ENCODE data around the gene NPC1L1.
A peak's percentile ranks its signal among the peaks of the same experiment; 100 is the strongest.
"Not testable (repeated sequence)": the region's sequence is repeated elsewhere in the genome, so short reads cannot be mapped to it uniquely, and the experiment has no call there.

The NPC1L1 gene

GRCh38 chr7:44534501-44534900, 6.6 kb downstream of the NPC1L1 start:
- peak; percentile 13 to 27 for DNase-seq

GRCh38 chr7:44534087-44534486, 7.0 kb downstream of the NPC1L1 start:
- no peak for DNase-seq

- DNase-seq = no peak
These were observed 7.7 kb downstream of the NPC1L1 start for GRCh38 chr7:44533301-44534055.

GRCh38 chr7:44531421-44532380, 9.4 kb downstream of the NPC1L1 start:
- no peak for DNase-seq

- DNase-seq = no peak
These were observed 10.1 kb downstream of the NPC1L1 start for GRCh38 chr7:44530990-44531389.

GRCh38 chr7:44524811-44525388, 16.2 kb downstream of the NPC1L1 start:
- no peak for DNase-seq

GRCh38 chr7:44522315-44522714, 18.8 kb downstream of the NPC1L1 start:
- DNase-seq = no peak

GRCh38 chr7:44521347-44522095, 19.6 kb downstream of the NPC1L1 start:
- no peak for DNase-seq

- DNase-seq = no peak
These were observed 20.6 kb downstream of the NPC1L1 start for GRCh38 chr7:44520574-44520973.

GRCh38 chr7:44519546-44519945, 21.6 kb downstream of the NPC1L1 start:
- DNase-seq = no peak

- no peak for DNase-seq
These were observed 22.4 kb downstream of the NPC1L1 start for GRCh38 chr7:44518761-44519160.

- no peak for DNase-seq
These were observed 24.0 kb downstream of the NPC1L1 start for GRCh38 chr7:44517175-44517574.

- DNase-seq = no peak
These were observed 25.4 kb downstream of the NPC1L1 start for GRCh38 chr7:44515590-44516268.

GRCh38 chr7:44512736-44513135, 28.4 kb downstream of the NPC1L1 start:
- no peak for DNase-seq

- no peak for DNase-seq
These were observed 29.2 kb downstream of the NPC1L1 start for GRCh38 chr7:44511863-44512468.

- DNase-seq = no peak
These were observed 29.9 kb downstream of the NPC1L1 start for GRCh38 chr7:44511236-44511635.

GRCh38 chr7:44508328-44509030, 32.7 kb downstream of the NPC1L1 start:
- DNase-seq = no peak

GRCh38 chr7:44506592-44507288, 34.4 kb downstream of the NPC1L1 start:
- DNase-seq = not testable (repeated sequence)

- DNase-seq = no peak
These were observed 35.5 kb downstream of the NPC1L1 start for GRCh38 chr7:44505595-44505994.

- no peak for DNase-seq
These were observed 42.7 kb downstream of the NPC1L1 start for GRCh38 chr7:44498230-44498954.

Data from NCI-H1930 (cell line).